ENCODE results near the gene BAIAP2. TPM values are rescaled to one million over a fixed set of nuclear protein-coding genes. Genes with fewer than 3 reads are reported as not detected.

The BAIAP2 gene
- polyA plus RNA-seq, 4 donors, result 30.8 to 48.7 (median 37.2) TPM

DNA sequence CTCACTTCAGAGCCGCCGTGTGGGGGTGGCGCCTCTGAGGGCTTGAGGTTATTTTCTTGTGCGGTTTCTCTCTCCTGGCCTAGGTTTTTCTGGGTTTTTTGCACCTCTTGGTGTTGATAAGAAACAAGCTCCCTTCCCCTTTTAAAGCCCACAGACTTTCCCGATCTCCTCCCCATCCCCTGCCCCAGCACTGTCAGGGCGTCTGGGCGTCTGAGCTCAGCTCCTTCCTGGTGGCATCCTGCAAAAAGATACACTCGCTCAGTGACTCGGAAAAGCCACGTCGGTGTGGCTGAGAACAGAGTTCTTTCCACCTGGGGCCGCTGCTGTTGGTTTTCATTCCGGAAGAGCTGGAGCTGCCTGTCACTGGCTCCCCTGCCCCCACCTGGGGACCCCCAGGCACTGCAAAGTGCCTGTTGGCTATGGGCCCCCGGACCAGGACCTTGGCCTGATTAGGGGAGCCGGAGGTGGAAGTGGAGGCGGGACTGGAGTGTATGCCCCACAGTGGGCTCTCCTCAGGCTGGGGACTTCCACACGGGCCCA is 14.5 kb downstream of the BAIAP2 start:
- DNase-seq (ENCODE audit: low read depth in 4 of 4, low spot score in 3 of 4), result no peak

DNA sequence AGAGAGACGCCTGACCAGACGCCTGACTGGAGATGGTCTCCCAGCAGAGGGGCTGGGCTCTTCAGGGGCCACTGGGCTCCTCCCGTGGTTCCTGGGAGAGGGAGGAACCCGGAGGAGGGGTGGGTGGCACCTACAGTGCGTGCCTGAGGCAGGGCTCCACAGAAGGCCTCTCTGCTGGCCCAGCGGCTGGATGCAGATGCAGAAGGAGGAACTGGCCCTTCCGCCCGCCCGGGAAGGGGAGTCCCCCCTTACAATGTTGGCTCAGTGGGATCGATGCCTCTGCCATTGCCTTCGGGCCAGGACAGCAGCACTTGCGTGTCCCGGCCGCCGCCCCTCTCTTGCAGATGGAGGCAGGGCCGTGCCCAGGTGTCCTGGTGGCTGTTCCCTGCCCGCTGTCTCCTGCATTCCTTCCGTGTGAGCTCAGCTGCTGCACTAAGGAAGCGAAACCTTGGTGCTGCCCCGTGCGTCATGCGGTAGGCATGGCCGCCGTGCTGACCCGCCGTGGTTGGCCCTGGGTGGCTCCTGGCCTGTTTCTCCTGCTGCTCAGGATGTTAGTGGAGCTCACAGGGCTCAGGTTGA is 15.1 kb downstream of the BAIAP2 start:
- DNase-seq (ENCODE audit: low read depth in 4 of 4, low spot score in 3 of 4), result no peak

- DNase-seq (ENCODE audit: low read depth in 4 of 4, low spot score in 3 of 4), result no peak
Observed at GRCh38 chr17:81050645-81051625, 16.0 kb downstream of the BAIAP2 start.

DNA sequence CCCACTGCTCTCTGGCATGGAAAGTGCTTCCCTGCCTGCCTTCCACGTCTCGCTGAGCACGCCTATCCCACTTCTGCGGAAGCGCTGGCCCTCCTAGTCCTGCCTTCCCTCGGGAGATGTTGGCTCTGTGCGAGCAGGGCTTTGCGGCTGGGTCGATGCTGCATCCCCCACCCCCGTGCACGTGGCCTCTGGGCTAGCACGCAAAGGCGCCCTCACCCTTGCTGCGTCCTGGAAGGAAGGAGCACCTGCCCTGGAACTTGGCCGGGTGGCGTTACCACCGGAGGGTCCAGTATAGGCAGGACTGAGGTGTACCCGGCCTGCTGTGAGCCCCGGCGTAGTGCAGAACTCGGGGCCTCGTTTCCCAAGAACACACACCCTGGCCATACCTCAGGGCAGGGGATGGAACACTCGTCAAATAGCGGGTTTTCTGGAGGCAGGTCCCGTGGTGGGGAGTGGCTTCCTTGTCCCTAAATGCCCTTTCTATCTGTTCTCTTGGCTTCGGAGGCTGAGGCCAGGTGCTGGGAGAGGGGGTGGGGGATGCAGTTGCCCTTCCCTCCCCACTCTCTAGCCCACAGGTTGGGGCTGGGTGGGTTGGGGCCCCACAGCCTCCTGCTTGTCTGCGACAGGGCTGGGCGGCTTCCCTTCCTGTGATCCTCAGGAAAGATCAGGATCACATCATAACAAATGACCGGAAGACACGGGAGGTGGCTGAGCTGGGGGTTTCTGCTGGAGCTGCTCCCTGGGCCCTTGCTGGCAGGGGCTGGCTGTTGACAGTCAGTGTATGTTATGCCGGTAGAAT is 17.4 kb downstream of the BAIAP2 start:
- DNase-seq (ENCODE audit: low read depth in 4 of 4, low spot score in 3 of 4), result no peak

DNA sequence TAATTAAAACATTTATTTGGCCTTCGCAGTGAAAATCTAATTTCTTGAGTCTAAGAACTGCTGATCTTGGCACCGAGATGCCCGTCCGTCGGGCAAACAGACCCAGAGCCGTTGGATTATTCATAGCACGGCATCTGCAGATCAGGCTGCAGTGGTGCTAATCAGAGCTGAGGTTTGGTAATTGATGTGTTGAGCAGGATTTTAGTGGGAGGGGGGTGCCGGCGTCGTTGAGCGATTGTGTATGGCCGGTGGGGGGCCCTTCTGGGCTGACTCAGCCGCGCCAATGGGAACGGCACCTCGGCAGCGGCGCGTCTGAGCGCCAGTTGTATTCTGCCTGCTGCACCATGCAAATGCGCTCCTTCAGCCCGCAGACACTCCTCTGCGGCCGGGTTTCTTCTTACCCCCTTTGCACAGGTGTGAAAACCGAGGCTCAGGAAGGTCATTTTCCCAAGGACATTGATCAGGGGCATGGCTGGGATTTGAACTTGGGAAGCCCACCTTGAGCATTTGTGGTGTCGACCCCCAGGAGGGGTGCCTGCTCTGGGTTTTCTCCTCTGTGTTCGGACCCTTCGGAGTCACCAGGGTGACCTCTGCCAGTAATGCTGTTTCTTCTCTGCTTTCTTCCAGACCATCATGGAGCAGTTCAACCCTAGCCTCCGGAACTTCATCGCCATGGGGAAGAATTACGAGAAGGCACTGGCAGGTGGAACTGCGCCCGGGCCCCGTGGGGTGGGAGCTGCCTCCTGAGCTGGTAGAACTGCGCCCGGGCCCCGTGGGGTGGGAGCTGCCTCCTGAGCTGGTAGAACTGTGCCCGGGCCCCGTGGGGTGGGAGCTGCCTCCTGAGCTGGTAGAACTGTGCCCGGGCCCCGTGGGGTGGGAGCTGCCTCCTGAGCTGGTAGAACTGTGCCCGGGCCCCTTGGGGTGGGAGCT is 18.4 kb downstream of the BAIAP2 start:
- DNase-seq (ENCODE audit: low read depth in 4 of 4, low spot score in 3 of 4), result no peak

DNA sequence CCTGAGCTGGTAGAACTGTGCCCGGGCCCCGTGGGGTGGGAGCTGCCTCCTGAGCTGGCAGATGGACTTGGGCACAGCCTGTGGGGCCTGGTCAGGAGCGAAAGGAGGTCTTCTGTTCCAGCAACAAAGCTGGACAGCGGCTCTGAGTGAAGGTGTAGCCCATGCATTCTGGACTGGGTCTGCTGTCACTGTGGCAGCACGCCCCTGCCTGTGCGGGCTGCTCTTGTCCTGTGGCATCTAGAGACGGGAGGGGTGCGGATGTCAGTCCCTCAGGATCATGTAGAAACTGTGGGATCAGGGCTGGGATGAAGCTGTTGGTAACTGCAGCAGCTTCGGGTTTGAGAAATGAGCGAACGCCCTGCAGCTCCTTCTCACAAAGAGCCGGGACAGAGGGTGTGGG is 19.4 kb downstream of the BAIAP2 start:
- DNase-seq (ENCODE audit: low read depth in 4 of 4, low spot score in 3 of 4), result no peak

- DNase-seq (ENCODE audit: low read depth in 4 of 4, low spot score in 3 of 4), result no peak
Observed at GRCh38 chr17:81054881-81055370, 20.0 kb downstream of the BAIAP2 start.

DNA sequence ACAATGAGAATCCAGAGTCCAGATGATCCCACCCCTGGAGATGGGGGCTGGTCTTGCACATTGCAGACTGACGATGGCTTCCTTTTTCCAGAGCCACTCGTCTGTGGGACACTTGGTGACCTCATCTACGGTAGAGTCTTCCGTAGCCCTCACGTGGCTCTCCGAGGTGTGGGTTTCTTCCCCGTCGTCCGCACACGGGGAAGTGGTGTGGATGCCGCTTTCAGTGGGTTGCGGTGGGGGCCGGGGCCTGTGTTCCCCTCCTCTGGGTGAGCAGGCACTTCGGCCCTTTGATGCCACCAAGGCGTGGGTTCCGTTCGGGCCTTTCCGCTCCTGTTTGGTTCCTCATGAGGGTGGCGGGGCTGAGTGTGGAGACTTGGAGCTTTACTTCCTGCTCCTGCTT is 21.4 kb downstream of the BAIAP2 start:
- DNase-seq (ENCODE audit: low read depth in 4 of 4, low spot score in 3 of 4), result no peak

GRCh38 chr17:81057079-81057730 is 22.3 kb downstream of the BAIAP2 start:
- DNase-seq (ENCODE audit: low read depth in 4 of 4, low spot score in 3 of 4), result no peak

GRCh38 chr17:81057777-81058176 is 22.8 kb downstream of the BAIAP2 start:
- DNase-seq (ENCODE audit: low read depth in 4 of 4, low spot score in 3 of 4), result no peak

DNA sequence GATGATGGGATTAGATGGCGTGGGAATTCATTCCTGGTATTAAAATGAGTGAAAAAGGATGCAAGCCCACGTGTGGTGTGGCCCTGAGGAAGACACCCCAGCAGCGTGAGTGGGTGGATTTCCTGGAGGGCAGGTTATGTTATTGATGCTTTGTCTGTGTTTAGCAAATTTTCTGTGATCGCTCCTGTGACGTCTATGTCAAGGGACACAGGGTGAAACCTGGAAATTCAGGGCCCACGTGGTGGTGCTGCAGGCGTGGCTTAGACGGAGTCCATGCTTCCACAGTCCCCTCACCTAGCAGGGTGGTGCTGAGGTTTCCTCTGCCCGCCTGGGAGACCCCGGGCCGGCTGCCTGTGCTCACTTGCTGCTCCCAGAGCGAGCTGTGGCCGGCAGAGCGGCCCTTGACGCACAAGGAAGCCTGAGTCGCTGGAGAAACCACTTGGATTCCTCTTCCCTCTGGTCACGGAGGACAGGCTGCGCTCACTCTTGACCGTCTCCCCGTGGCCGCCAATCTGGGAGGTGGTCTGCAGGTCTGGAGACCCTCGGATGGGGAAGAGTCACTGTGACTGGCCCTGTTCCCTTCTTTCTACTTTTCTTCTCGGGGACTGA is 23.4 kb downstream of the BAIAP2 start:
- DNase-seq (ENCODE audit: low read depth in 4 of 4, low spot score in 3 of 4), result no peak

GRCh38 chr17:81059026-81059425 is 24.1 kb downstream of the BAIAP2 start:
- no peak for DNase-seq (ENCODE audit: low read depth in 4 of 4, low spot score in 3 of 4)

DNA sequence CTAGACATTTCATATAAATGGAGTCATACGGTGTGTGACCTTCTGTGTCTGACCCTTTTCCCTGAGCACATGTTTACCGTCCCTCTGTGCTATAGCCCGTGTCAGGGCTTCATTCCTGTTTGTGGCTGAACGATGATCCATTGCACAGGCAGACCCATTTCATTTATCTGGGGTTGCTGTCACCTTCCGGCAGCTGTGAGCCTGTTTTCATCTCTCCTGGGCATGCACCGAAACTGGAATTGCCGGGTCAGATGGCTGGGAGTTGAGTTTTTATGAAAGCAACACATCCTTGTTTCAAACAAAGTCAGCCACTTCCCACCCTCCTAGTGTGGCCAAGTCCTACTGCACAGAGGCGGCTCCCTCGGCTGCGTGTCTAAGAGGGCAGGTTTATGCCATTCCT is 25.5 kb downstream of the BAIAP2 start:
- DNase-seq (ENCODE audit: low read depth in 4 of 4, low spot score in 3 of 4), result no peak

- DNase-seq (ENCODE audit: low read depth in 4 of 4, low spot score in 3 of 4), result no peak
Observed at GRCh38 chr17:81061027-81061735, 26.2 kb downstream of the BAIAP2 start.

- no peak for DNase-seq (ENCODE audit: low read depth in 4 of 4, low spot score in 3 of 4)
Observed at GRCh38 chr17:81062014-81062780, 27.2 kb downstream of the BAIAP2 start.

GRCh38 chr17:81063106-81064093 is 28.4 kb downstream of the BAIAP2 start:
- DNase-seq (ENCODE audit: low read depth in 4 of 4, low spot score in 3 of 4), result no peak
